Muscle of leg (tissue), 11 donors: Measurements from ENCODE around the gene ANTXR1. TPM values are rescaled to one million over a fixed set of nuclear protein-coding genes. Genes with fewer than 3 reads are reported as not detected.

Experiments used
- DNase-seq: peaks from one replicate; pipeline ENCODE4 v3.0.0; 2013
- H3K27ac ChIP-seq: one replicate; pipeline ENCODE4 v1.5.1; 2013; ENCODE audit warnings: mild to moderate bottlenecking, low read length, control low read depth
- H3K27me3 ChIP-seq: one replicate; pipeline ENCODE4 v1.6.1; 2013; ENCODE audit warnings: low read length; ENCODE audit not compliant: control insufficient read depth, insufficient read depth
- H3K36me3 ChIP-seq: one replicate; pipeline ENCODE4 v1.6.1; 2013; ENCODE audit warnings: low read length; ENCODE audit not compliant: control insufficient read depth, insufficient read depth
- H3K4me1 ChIP-seq: one replicate; pipeline ENCODE4 v1.6.1; 2013; ENCODE audit warnings: low read length; ENCODE audit not compliant: control insufficient read depth, insufficient read depth
- H3K4me3 ChIP-seq: one replicate; pipeline ENCODE4 v1.5.1; 2013; ENCODE audit warnings: low read length, control low read depth
- H3K9me3 ChIP-seq: replicated peaks from 2 replicates; pipeline ENCODE4 v1.6.1; 2013; ENCODE audit warnings: low read depth, low read length; ENCODE audit not compliant: control insufficient read depth
- WGBS: methylation state at CpG from one replicate; pipeline ENCODE4 v1.1.5; 2013; ENCODE audit warnings: missing lambda C conversion rate; ENCODE audit not compliant: insufficient coverage; 5-methylcytosine and 5-hydroxymethylcytosine counted together
- polyA plus RNA-seq, 8 donors: library from polyadenylated mRNA; unstranded; fragments of 120-200 nt; gene quantifications; one replicate each; pipeline versions ENCODE4 v1.2.1 to v1.2.3, GENCODE V29; 2013; ENCODE audit warnings: inconsistent platforms in 1 of 8, low replicate concordance in 1 of 8; ENCODE audit not compliant: insufficient read length in 8 of 8, insufficient read depth in 1 of 8
- total RNA-seq: library from RNA; stranded (reverse); fragments of 120-200 nt; gene quantifications from one replicate; pipeline ENCODE4 v1.2.4, GENCODE V29; 2013

The ANTXR1 gene
- total and polyA plus RNA-seq, 9 donors: 84.4 to 187 (median 133) TPM

DNA sequence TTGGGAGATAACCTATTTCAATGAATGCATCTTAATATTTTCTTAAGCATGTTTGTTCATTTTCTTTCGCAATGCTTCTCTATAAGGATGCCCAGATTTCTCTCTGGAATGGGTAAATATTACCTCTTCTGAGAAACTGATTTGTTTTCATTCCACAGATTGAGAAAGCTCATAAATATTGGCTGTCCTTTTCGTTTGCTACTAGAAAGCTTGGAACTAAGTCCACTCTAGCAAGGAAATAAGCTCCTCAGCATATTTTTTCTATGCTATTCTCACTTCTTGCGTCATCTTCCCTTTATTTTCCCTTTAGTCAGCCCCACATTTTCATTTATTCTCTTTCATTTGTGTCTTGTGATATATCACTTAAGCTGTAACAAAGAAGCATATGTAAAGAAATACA, 76.3 kb downstream of the ANTXR1 start:
- peaks cover 51% of the 10 kb centered on the region for H3K36me3 ChIP-seq
- no peak overlapping the region for H3K4me3 ChIP-seq
- H3K4me1 ChIP-seq: no peaks in the 10 kb centered on the region
- no CpG with 5 or more reads among the region's 3 CpGs for WGBS
- peak; percentile 61 for DNase-seq
- H3K27me3 ChIP-seq: no peaks in the 10 kb centered on the region
- no peaks in the 10 kb centered on the region for H3K9me3 ChIP-seq
- H3K27ac ChIP-seq: no peak overlapping the region

DNA sequence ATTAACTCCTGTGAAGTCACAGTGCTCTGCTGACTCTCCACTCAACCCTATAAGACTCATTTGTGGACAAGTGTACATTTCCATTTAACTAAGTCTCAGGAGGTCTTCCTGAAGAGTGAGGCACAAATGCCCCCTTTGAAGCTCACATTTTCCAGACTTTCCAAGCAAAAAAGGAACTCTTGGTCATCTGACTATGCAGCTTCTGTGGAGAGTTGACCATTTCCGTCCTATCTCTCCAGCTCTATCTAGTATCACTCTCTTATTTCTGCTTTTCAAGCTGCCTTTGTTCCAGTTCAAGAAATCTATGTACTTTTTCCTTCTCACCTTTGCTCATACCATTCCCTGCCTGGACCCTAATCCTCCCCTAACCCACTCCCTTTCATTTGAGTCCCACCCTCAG, 77.0 kb downstream of the ANTXR1 start:
- WGBS: 70% methylated on average over 1 of the region's 1 CpG

DNA sequence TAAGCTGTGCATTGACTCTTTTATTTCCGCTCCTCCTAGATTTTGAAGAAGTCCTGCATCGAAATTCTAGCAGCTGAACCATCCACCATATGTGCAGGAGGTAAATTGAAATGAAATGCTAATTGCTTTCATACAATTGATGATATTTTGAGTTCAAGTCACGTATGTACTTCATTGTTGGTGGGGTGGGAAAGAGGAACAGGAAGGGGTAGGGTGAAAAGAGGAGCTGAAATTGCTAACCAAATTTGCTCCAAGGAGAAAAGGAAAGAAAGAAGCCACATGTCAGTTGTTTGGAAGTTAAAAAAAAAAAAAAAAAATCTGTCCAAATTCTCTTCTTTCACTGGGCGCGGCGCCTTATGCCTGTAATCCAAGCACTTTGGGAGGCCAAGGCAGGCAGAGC, 77.8 kb downstream of the ANTXR1 start:
- Histone ChIP-seq H3K27ac (peak overlapping the region; percentile 13), H3K9me3 (no peaks in the 10 kb centered on the region), H3K27me3 (no peaks in the 10 kb centered on the region), H3K4me1 (no peaks in the 10 kb centered on the region), H3K4me3 (no peak overlapping the region), H3K36me3 (peaks cover 47% of the 10 kb centered on the region)
- DNase-seq: no peak
- WGBS: 92% methylated on average over 1 of the region's 6 CpGs

More for the DNA sequence above, 77.0 kb downstream of the ANTXR1 start:
- no peak overlapping the region for H3K4me3 ChIP-seq
- peaks cover 50% of the 10 kb centered on the region for H3K36me3 ChIP-seq
- peak overlapping the region; percentile 42 for H3K27ac ChIP-seq
- no peaks in the 10 kb centered on the region for H3K9me3 ChIP-seq
- H3K27me3 ChIP-seq: no peaks in the 10 kb centered on the region
- no peaks in the 10 kb centered on the region for H3K4me1 ChIP-seq
- peak; percentile 61 for DNase-seq

DNA sequence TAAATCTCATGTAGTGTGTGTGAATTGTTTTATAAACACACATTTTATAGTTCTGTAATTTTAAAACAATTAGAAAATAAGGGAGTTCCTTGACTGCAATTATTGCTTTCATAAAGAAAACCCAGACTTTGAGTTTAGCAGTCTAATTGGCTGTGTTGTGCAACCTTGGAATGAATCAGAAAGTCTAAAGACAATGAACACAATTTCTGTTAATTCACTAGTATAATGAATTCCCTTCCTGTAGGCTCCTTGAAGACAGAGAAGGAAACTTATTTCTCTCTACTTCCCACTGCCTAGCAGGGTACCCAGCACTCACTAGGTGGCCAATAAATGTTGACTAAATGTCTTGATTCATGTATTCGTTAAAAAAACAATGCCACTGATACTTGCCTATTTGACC, 79.9 kb downstream of the ANTXR1 start:
- no peaks in the 10 kb centered on the region for H3K9me3 ChIP-seq
- H3K36me3 ChIP-seq: peaks cover 44% of the 10 kb centered on the region
- no peaks in the 10 kb centered on the region for H3K27me3 ChIP-seq
- no peak for DNase-seq
- H3K4me1 ChIP-seq: no peaks in the 10 kb centered on the region
- no peak overlapping the region for H3K27ac ChIP-seq
- no peak overlapping the region for H3K4me3 ChIP-seq
- WGBS: no CpG with 5 or more reads among the region's 1 CpG

DNA sequence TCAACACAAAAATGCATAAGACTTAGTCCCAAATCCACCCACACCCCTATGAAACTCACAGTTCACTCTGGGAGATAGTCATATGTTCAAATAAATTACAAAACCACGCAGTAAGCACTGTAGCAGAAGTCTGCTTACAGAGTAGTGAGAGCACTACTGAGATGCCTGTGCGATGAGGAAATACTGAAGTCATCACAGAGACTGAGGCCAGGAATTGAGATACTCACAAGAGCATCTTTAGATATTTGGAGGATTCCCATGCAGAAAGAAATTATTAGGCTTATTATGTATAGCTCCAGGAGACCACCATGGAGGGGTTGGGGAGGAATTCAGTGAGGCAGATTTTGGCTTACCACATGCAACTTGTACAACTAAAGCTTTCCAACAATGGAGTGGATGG, 82.3 kb downstream of the ANTXR1 start:
- 25% methylated on average over 1 of the region's 2 CpGs for WGBS
- Histone ChIP-seq H3K36me3 (peaks cover 31% of the 10 kb centered on the region), H3K4me1 (peaks cover 7% of the 10 kb centered on the region), H3K27me3 (no peaks in the 10 kb centered on the region), H3K27ac (peak overlapping the region; percentile 82), H3K4me3 (no peak overlapping the region), H3K9me3 (no peaks in the 10 kb centered on the region)
- DNase-seq: peak; percentile 98

DNA sequence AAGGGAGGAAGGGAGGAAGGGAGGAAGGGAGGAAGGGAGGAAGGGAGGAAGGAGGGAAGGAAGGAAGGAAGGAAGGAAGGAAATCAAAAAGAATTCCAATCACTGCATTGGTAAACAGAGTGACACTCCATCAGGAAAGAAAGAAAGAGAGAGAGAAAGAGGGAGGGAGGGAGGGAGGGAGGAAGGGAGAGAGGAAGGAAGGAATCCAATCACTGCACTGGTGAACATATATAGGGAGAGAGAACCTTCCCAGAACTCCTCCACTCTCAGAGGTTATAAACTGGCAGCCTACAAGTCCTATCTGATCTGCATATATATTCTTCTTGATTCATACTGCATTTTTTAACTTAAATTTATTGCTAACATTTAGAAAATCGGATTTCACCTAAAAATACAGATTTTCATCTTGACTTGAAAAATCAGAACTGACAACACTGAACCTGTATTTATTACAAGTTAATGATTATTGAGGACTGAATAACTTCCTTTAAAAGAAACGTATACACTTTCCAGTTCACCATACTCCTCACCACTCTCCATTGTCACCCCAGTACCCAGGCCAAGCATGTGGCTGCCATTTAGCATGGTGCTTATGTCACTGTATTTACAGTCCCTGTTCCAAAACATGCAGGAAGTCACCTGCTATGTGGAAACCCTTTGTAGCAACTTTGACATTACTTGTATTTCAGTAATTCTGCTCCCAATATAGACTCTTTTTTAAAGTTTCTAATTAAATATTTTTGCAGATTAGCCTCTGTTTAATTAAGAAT, 83.5 kb downstream of the ANTXR1 start:
- Histone ChIP-seq H3K36me3 (peaks cover 25% of the 10 kb centered on the region), H3K9me3 (no peaks in the 10 kb centered on the region), H3K27me3 (no peaks in the 10 kb centered on the region), H3K27ac (no peak overlapping the region), H3K4me3 (no peak overlapping the region), H3K4me1 (peaks cover 7% of the 10 kb centered on the region)
- no CpG with 5 or more reads among the region's 2 CpGs for WGBS
- DNase-seq: no peak

DNA sequence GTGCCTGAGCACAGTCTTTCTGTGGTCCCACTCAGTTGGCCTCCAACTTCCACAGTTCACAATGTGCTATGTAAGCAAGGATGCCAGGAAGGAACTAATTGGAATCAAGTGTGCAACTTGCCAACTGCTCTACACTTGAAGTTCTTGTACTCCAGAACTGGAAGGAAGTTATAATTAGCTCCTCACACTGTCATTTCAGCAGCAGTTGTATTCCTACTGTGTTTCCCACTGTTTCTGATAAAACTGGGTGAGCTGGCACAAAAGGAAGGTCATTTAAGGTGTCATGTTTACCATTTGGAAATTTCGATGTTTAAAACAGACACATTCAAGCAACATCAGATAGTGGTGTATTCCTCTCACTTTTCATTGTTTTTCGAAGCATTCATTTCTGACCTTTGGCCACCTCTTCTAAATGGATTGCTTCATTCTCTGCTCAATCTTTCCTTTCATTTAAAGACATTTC, 84.2 kb downstream of the ANTXR1 start:
- Histone ChIP-seq H3K27me3 (no peaks in the 10 kb centered on the region), H3K36me3 (peaks cover 23% of the 10 kb centered on the region), H3K27ac (no peak overlapping the region), H3K9me3 (no peaks in the 10 kb centered on the region), H3K4me3 (no peak overlapping the region), H3K4me1 (peaks cover 7% of the 10 kb centered on the region)
- DNase-seq: peak; percentile 73
- WGBS: no CpG with 5 or more reads among the region's 2 CpGs

DNA sequence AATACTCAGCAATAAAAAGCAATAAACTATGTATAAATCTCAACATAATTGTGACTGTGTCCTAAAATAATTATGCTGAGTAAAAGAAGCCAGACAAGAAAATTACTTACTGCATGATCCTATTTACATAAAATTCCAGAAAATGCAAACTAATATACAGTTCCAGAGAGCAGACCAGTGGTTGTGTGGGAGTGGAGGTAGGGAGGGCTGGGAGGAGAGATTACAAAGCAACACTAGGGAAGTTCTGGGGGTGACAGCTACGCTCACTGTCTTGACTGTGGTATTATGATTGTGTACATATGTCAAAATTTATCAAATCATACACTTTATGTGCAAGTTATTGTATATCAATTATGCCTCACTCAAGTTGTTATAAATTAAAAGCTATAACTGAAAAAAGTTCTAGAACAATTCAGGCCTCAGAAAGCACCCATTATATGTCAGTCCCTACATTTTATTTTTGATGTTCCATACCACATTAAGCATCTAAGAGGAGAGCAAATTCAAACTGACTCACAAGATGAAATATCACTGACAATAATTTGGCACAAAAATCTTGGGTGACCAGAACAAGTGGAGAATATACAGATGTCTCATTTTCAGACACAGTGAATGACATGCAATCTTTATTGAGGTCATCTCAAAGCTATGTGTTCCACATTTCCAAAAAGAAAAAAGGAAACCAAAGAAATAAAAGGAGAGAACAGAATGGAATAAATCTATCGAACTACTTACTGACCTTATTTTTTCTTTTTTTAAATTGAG, 85.1 kb downstream of the ANTXR1 start:
- no peak overlapping the region for H3K4me3 ChIP-seq
- peaks cover 25% of the 10 kb centered on the region for H3K36me3 ChIP-seq
- H3K9me3 ChIP-seq: no peaks in the 10 kb centered on the region
- no CpG with 5 or more reads among the region's 2 CpGs for WGBS
- no peaks in the 10 kb centered on the region for H3K27me3 ChIP-seq
- DNase-seq: no peak
- no peak overlapping the region for H3K27ac ChIP-seq
- peaks cover 7% of the 10 kb centered on the region for H3K4me1 ChIP-seq

DNA sequence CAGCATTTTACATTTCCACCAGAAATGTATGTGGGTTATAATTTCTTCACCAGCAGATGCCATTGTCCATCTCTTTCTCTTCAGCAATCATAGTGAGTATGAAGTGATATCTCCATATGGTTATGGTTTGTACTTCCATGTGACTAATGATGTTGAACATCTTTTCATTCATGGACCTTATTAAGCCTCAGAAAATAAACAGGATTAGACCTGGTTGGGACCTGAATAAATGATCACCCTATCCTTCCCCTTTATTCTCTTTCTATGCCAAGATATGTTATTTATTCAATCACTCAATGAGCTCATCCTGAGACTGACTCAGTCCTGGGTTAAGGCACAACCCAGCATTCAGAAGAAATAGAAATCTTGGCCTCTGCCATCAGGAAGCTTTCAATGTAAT, 86.6 kb downstream of the ANTXR1 start:
- no peak overlapping the region for H3K27ac ChIP-seq
- H3K4me1 ChIP-seq: peaks cover 10% of the 10 kb centered on the region

DNA sequence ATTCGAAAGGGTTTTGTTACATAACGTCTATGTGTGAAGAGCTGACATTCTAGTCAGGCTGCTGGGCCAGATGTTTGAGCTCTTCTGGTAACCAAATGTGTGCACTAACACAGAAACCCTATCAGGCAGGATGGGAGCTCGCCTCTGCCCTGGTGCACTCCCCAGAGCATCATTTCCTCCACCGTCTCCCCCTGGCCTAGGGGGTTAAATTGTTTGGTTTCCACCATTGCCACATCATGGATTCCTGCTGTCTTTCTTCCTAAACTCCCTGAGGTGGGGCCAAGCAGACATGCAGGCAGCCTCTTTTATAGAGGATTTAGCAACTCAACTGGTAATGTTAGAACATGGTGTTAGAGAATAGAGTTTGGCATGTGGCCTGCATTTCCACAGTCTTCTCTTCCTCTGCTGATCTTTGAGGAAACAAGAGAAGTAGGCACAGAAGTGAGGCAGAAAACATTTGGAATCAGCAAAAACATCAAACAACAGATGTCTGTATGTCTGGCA, 87.3 kb downstream of the ANTXR1 start:
- Histone ChIP-seq H3K27ac (peak overlapping the region; percentile 32), H3K9me3 (no peaks in the 10 kb centered on the region), H3K27me3 (no peaks in the 10 kb centered on the region), H3K4me3 (no peak overlapping the region), H3K4me1 (peaks cover 10% of the 10 kb centered on the region), H3K36me3 (peaks cover 39% of the 10 kb centered on the region)
- WGBS: 27% methylated on average over 2 of the region's 4 CpGs
- DNase-seq: peak; percentile 67

More for the DNA sequence above, 86.6 kb downstream of the ANTXR1 start:
- Histone ChIP-seq H3K9me3 (no peaks in the 10 kb centered on the region), H3K36me3 (peaks cover 33% of the 10 kb centered on the region), H3K27me3 (no peaks in the 10 kb centered on the region), H3K4me3 (no peak overlapping the region)
- no peak for DNase-seq
